AG09319 (cell line): ENCODE results near the gene PLN.

Source experiments
- DNase-seq: peaks from one replicate; pipeline ENCODE4 v3.0.0-alpha.2; 2010; ENCODE audit warnings: low read depth; ENCODE audit errors: extremely low read depth
- CTCF ChIP-seq: IDR thresholded peaks from 2 replicates; pipeline ENCODE4 v1.5.1; 2011; ENCODE audit warnings: low read depth, mild to moderate bottlenecking, inconsistent platforms, low read length, moderate library complexity

PLN gene

DNA sequence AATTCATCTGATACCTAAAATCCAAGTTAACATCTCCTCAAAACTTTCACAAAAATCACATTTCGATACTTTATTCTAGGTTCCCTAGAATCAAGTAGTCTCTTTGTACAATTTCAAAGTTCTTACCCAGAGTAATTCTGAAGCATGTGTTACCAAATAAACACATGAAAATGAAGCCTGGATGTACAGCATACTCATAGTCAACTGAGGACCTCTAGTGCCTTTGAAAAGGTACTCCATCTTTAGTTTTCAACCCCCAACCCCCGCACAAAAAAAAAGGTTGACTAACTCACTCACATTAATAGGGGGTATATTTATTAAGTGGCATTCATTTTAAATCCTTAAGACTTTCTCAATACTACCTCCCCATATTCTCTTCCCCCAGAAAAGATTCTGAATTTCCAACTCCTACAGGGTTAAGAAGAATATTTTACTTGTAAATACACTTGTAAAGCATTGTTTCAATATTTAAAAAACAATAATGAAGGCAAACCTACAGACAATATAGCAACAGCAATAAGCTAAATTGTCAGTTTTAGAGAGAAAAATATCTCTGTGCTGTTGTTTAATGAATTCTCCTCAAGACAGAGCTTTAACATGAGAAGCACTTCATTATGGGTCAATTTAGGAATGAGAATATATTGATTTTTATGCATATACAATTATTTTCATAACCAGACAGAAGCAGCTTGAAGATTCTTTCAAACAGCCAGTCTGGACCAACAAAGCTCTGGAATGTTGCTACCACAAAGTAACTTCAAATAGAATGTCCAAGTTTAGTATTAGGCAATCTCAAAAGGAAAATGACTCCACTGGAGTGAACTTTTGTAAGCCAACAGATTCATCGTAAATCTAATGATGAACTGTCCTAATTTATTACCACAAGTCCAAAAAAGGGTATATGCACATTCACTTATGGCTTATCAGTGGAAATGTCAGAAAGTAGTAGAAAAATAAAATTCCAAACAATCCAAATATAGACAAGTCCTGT, 3.3 kb downstream of the PLN start:
- DNase-seq = peak; percentile 16
- peak; percentile 54 for TF ChIP-seq CTCF

GRCh38 chr6:118553132-118553531, 5.0 kb downstream of the PLN start:
- DNase-seq = no peak
- no peak for TF ChIP-seq CTCF

- no peak for DNase-seq
- no peak for TF ChIP-seq CTCF
Measured at GRCh38 chr6:118554698-118555097, 6.6 kb downstream of the PLN start.

- TF ChIP-seq CTCF = no peak
- no peak for DNase-seq
Measured at GRCh38 chr6:118558464-118559217, 10.5 kb downstream of the PLN start.

GRCh38 chr6:118559659-118560058, 11.6 kb downstream of the PLN start:
- no peak for DNase-seq

GRCh38 chr6:118562248-118562647, 14.2 kb downstream of the PLN start:
- no peak for DNase-seq
- TF ChIP-seq CTCF = no peak

More at GRCh38 chr6:118559659-118560058, 11.6 kb downstream of the PLN start:
- TF ChIP-seq CTCF = no peak

DNA sequence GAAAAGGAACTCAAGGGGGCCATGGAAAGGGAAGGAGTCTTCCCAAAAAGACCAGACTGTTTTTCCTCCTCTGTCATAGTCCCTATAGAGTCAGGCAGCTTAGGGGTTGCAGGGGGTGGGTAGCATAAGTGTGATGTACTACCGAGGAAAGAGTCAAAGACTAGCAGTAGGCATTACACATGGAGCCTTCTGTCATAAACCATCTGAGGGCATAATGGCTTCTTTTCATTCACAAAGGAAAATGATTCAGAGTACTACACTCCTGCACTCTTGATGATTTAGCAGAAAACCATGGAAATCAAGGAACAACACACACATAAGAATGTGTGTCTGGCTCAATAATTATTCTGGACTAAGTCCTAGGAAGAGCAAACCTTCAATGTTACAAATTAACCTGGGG, 14.9 kb downstream of the PLN start:
- no peak for TF ChIP-seq CTCF
- DNase-seq = no peak
